Measurements from ENCODE around the gene PEX5L.

Gene PEX5L

GRCh38 chr3:179961703-179962078 lies 75.0 kb downstream of the PEX5L start:
- no peak for DNase-seq (ENCODE audit: low spot score)
- TF ChIP-seq, protein P1, sequence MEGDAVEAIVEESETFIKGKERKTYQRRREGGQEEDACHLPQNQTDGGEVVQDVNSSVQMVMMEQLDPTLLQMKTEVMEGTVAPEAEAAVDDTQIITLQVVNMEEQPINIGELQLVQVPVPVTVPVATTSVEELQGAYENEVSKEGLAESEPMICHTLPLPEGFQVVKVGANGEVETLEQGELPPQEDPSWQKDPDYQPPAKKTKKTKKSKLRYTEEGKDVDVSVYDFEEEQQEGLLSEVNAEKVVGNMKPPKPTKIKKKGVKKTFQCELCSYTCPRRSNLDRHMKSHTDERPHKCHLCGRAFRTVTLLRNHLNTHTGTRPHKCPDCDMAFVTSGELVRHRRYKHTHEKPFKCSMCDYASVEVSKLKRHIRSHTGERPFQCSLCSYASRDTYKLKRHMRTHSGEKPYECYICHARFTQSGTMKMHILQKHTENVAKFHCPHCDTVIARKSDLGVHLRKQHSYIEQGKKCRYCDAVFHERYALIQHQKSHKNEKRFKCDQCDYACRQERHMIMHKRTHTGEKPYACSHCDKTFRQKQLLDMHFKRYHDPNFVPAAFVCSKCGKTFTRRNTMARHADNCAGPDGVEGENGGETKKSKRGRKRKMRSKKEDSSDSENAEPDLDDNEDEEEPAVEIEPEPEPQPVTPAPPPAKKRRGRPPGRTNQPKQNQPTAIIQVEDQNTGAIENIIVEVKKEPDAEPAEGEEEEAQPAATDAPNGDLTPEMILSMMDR (conservative IDR thresholded peaks at IDR 0.05; ENCODE audit: low read depth): no peak
- ChIA-PET POLR2A (ENCODE audit: low non-redundant PET) (no interaction called here), CTCF (no interaction called here)
- H3K27ac ChIP-seq: no peak overlapping the region

- DNase-seq (ENCODE audit: low spot score): no peak
- H3K27ac ChIP-seq: no peak overlapping the region
- ChIA-PET POLR2A (ENCODE audit: low non-redundant PET) (no interaction called here), CTCF (no interaction called here)
- TF ChIP-seq, protein P1 (conservative IDR thresholded peaks at IDR 0.05; ENCODE audit: low read depth): no peak
Observed at GRCh38 chr3:179961071-179961702, 75.5 kb downstream of the PEX5L start.

DNA sequence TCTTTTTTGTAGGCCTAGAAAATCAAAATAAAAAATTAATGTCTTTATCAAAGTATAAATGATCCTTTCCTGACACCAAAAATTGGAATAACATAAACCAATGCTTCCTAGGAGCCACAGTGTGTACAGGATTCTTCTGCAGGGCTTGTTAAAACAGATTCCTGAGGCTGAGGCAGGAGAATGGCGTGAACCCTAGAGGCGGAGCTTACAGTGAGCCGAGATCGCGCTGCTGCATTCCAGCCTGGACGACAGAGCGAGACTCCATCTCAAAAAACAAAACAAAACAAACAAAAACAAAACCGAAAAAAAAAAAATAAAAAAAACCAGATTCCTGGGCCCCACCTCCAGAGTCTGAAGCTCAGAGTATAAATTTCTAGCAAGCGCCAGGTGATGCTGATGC lies 78.0 kb downstream of the PEX5L start:
- H3K27ac ChIP-seq: no peak overlapping the region
- DNase-seq (ENCODE audit: low spot score): no peak
- TF ChIP-seq, protein P1 (conservative IDR thresholded peaks at IDR 0.05; ENCODE audit: low read depth): no peak
- POLR2A ChIA-PET (ENCODE audit: low non-redundant PET): no interaction called here
- CTCF ChIA-PET: no interaction called here

DNA sequence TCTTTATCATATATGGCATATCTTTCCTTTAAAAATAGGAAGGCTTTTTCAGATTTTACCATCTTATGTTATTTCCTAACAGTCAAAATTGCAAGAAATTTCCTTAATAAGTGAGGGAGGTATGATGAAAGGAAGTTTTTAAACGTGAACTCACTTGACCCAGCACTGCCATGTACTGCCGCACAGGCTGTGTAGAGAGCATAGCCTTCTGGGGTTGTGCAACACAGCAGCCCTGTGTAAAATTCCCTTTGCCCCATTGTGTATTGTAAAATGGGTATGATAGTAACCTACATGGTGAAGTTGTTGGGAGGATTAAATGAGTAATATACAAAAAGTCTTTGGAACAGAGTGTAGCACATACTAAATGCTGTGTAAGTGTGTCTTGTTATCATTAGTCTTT lies 78.6 kb downstream of the PEX5L start:
- DNase-seq (ENCODE audit: low spot score): no peak
- CTCF ChIA-PET: interaction anchor here (0.6 kb wide), 1 partner anchor 41 kb away, joined by 6 read pairs; no protein-coding TSS in a partner anchor
- POLR2A ChIA-PET (ENCODE audit: low non-redundant PET): no interaction called here
- H3K27ac ChIP-seq: no peak overlapping the region
- TF ChIP-seq, protein P1 (conservative IDR thresholded peaks at IDR 0.05; ENCODE audit: low read depth): no peak

DNA sequence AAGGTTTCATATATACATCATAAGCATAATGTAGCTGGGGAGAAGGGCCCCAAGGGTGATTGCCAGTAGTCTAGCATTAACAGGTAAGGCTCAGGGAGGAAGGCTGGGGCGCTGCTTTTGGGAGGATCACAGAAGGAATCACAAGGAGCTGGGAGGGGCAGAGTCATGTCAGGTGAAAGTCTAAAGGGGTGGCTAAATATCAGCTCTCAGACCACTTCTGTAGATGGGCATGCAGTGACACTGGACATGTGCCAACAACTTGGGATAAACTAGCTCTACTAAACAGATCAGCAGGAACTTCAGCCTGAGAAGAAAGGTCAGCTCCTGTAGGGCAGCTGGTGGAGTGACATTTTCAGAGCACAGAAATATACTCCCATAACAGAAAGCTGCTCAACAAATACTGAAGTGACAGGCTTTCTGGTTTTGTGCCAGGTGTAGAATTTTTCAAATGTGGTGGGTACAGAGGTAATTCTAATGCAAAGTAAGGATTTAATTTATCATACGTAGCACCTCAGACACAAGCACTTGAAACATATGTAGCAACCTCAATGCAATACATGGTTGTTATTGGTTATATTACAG lies 79.4 kb downstream of the PEX5L start:
- ChIA-PET POLR2A (ENCODE audit: low non-redundant PET) (no interaction called here), CTCF (no interaction called here)
- H3K27ac ChIP-seq: no peak overlapping the region
- DNase-seq (ENCODE audit: low spot score): no peak
- TF ChIP-seq, protein P1 (conservative IDR thresholded peaks at IDR 0.05; ENCODE audit: low read depth): no peak

- ChIA-PET CTCF (no interaction called here), POLR2A (ENCODE audit: low non-redundant PET) (no interaction called here)
- no peak for DNase-seq (ENCODE audit: low spot score)
- no peak overlapping the region for H3K27ac ChIP-seq
- TF ChIP-seq, protein P1 (conservative IDR thresholded peaks at IDR 0.05; ENCODE audit: low read depth): no peak
Observed at GRCh38 chr3:179956416-179956830, 80.3 kb downstream of the PEX5L start.

Measured in RWPE1 (cell line).